ENCODE data around the gene CSTB.

The CSTB gene

GRCh38 chr21:43790010-43790524, 14.0 kb upstream of the CSTB start:
- no peak for DNase-seq (ENCODE audit: low read depth in 3 of 3)

GRCh38 chr21:43789276-43790009, 13.3 kb upstream of the CSTB start, which contains the start of gene RRP1:
TSS of gene RRP1 (plus strand) at chr21:43789577. CDS start at chr21:43789630, 53 bp downstream.
- peak; percentile 88 to 90 (median 89) for DNase-seq (ENCODE audit: low read depth in 3 of 3)

- DNase-seq (ENCODE audit: low read depth in 3 of 3) = no peak
These were observed 10.8 kb upstream of the CSTB start for GRCh38 chr21:43786807-43787440.

GRCh38 chr21:43786300-43786806, 10.2 kb upstream of the CSTB start:
- no peak for DNase-seq (ENCODE audit: low read depth in 3 of 3)

- DNase-seq (ENCODE audit: low read depth in 3 of 3) = no peak
These were observed 9.0 kb upstream of the CSTB start for GRCh38 chr21:43785134-43785533.

- no peak for DNase-seq (ENCODE audit: low read depth in 3 of 3)
These were observed 7.1 kb upstream of the CSTB start for GRCh38 chr21:43783098-43783700.

GRCh38 chr21:43782431-43783097, 6.5 kb upstream of the CSTB start:
- no peak for DNase-seq (ENCODE audit: low read depth in 3 of 3)

- no peak for DNase-seq (ENCODE audit: low read depth in 3 of 3)
These were observed 5.7 kb upstream of the CSTB start for GRCh38 chr21:43781846-43782245.

- DNase-seq (ENCODE audit: low read depth in 3 of 3) = no peak
These were observed 3.6 kb upstream of the CSTB start for GRCh38 chr21:43779660-43780059.

GRCh38 chr21:43778469-43779335, 2.6 kb upstream of the CSTB start:
- no peak for DNase-seq (ENCODE audit: low read depth in 3 of 3)

- no peak for DNase-seq (ENCODE audit: low read depth in 3 of 3)
These were observed 1.8 kb upstream of the CSTB start for GRCh38 chr21:43777953-43778352.

- DNase-seq (ENCODE audit: low read depth in 3 of 3) = no peak
These were observed 918 bp downstream of the CSTB start for GRCh38 chr21:43775190-43775589.

- DNase-seq (ENCODE audit: low read depth in 3 of 3) = no peak
These were observed 1.9 kb downstream of the CSTB start for GRCh38 chr21:43774163-43774562.

GRCh38 chr21:43772425-43772821, 3.7 kb downstream of the CSTB start:
- no peak for DNase-seq (ENCODE audit: low read depth in 3 of 3)

GRCh38 chr21:43771698-43772424, 4.2 kb downstream of the CSTB start:
- DNase-seq (ENCODE audit: low read depth in 3 of 3) = no peak

GRCh38 chr21:43771199-43771675, 4.9 kb downstream of the CSTB start:
- DNase-seq (ENCODE audit: low read depth in 3 of 3) = no peak

- DNase-seq (ENCODE audit: low read depth in 3 of 3) = no peak
These were observed 5.9 kb downstream of the CSTB start for GRCh38 chr21:43770066-43770655.

- DNase-seq (ENCODE audit: low read depth in 3 of 3) = no peak
These were observed 6.7 kb downstream of the CSTB start for GRCh38 chr21:43769325-43769958.

GRCh38 chr21:43768868-43769167, 7.3 kb downstream of the CSTB start:
- DNase-seq (ENCODE audit: low read depth in 3 of 3) = no peak

Data from stimulated activated CD4-positive, alpha-beta T cell treated with anti-CD3 and anti-CD28 coated beads, TNF-alpha, amount 100 ng/mL, for 24 hours (primary cell).